GM12874 (cell line): ENCODE measurements around the gene SLIT3.

Source experiments
- CTCF ChIP-seq: IDR thresholded peaks from 2 replicates; pipeline ENCODE4 v1.5.1; 2011; ENCODE audit warnings: low read depth, mild to moderate bottlenecking, control low read depth, low read length, moderate library complexity; ENCODE audit not compliant: insufficient read depth

The SLIT3 gene

GRCh38 chr5:169132302-169132660 is 168.7 kb downstream of the SLIT3 start:
- TF ChIP-seq CTCF = no peak

GRCh38 chr5:169131616-169132301 is 169.2 kb downstream of the SLIT3 start:
- no peak for TF ChIP-seq CTCF

GRCh38 chr5:169128679-169129078 is 172.3 kb downstream of the SLIT3 start:
- TF ChIP-seq CTCF = no peak

- TF ChIP-seq CTCF = no peak
These were observed 173.5 kb downstream of the SLIT3 start for GRCh38 chr5:169127431-169127830.

- no peak for TF ChIP-seq CTCF
These were observed 174.4 kb downstream of the SLIT3 start for GRCh38 chr5:169126481-169127021.

- no peak for TF ChIP-seq CTCF
These were observed 175.4 kb downstream of the SLIT3 start for GRCh38 chr5:169125571-169125970.

GRCh38 chr5:169122951-169123350 is 178.0 kb downstream of the SLIT3 start:
- no peak for TF ChIP-seq CTCF
